ENCODE results near the gene ANO1. TPM values are rescaled to one million over a fixed set of nuclear protein-coding genes. Genes with fewer than 3 reads are reported as not detected.

The ANO1 gene
- total RNA-seq, 1 donor from 2014 or later: 1.1 TPM

GRCh38 chr11:70159627-70160570, 81.8 kb downstream of the ANO1 start:
- peaks cover 2% of the 10 kb centered on the region for H3K27me3 ChIP-seq (ENCODE audit: control insufficient read depth, insufficient read depth, low read length)
- no peak for TF ChIP-seq CTCF (IDR thresholded peaks at IDR 0.05; ENCODE audit: insufficient read depth, low read length, poor library complexity, severe bottlenecking)
- H3K36me3 ChIP-seq (ENCODE audit: control insufficient read depth, insufficient read depth, low read length): no peaks in the 10 kb centered on the region
- H3K4me3 ChIP-seq (ENCODE audit: low read depth, low read length): no peak overlapping the region
- no peak for DNase-seq (ENCODE audit: low read depth)

GRCh38 chr11:70161043-70161625, 83.0 kb downstream of the ANO1 start:
- TF ChIP-seq CTCF (IDR thresholded peaks at IDR 0.05; ENCODE audit: insufficient read depth, low read length, poor library complexity, severe bottlenecking): no peak
- DNase-seq (ENCODE audit: low read depth): no peak
- H3K36me3 ChIP-seq (ENCODE audit: control insufficient read depth, insufficient read depth, low read length): no peaks in the 10 kb centered on the region
- peaks cover 2% of the 10 kb centered on the region for H3K27me3 ChIP-seq (ENCODE audit: control insufficient read depth, insufficient read depth, low read length)
- no peak overlapping the region for H3K4me3 ChIP-seq (ENCODE audit: low read depth, low read length)

GRCh38 chr11:70164705-70165104, 86.6 kb downstream of the ANO1 start:
- no peak for TF ChIP-seq CTCF (IDR thresholded peaks at IDR 0.05; ENCODE audit: insufficient read depth, low read length, poor library complexity, severe bottlenecking)
- H3K4me3 ChIP-seq (ENCODE audit: low read depth, low read length): no peak overlapping the region
- peaks cover 15% of the 10 kb centered on the region for H3K27me3 ChIP-seq (ENCODE audit: control insufficient read depth, insufficient read depth, low read length)
- H3K36me3 ChIP-seq (ENCODE audit: control insufficient read depth, insufficient read depth, low read length): no peaks in the 10 kb centered on the region
- DNase-seq (ENCODE audit: low read depth): no peak

GRCh38 chr11:70167120-70167519, 89.0 kb downstream of the ANO1 start:
- DNase-seq (ENCODE audit: low read depth): no peak
- Histone ChIP-seq H3K4me3 (ENCODE audit: low read depth, low read length) (no peak overlapping the region), H3K27me3 (ENCODE audit: control insufficient read depth, insufficient read depth, low read length) (peaks cover 15% of the 10 kb centered on the region), H3K36me3 (ENCODE audit: control insufficient read depth, insufficient read depth, low read length) (no peaks in the 10 kb centered on the region)
- TF ChIP-seq CTCF (IDR thresholded peaks at IDR 0.05; ENCODE audit: insufficient read depth, low read length, poor library complexity, severe bottlenecking): no peak

- H3K4me3 ChIP-seq (ENCODE audit: low read depth, low read length): no peak overlapping the region
- no peak for DNase-seq (ENCODE audit: low read depth)
- H3K36me3 ChIP-seq (ENCODE audit: control insufficient read depth, insufficient read depth, low read length): no peaks in the 10 kb centered on the region
- TF ChIP-seq CTCF (IDR thresholded peaks at IDR 0.05; ENCODE audit: insufficient read depth, low read length, poor library complexity, severe bottlenecking): no peak
- peaks cover 16% of the 10 kb centered on the region for H3K27me3 ChIP-seq (ENCODE audit: control insufficient read depth, insufficient read depth, low read length)
Measured at GRCh38 chr11:70167723-70168404, 89.7 kb downstream of the ANO1 start.
